Measurements from ENCODE around the gene PDE6A.
"Not testable (repeated sequence)": the region's sequence is repeated elsewhere in the genome, so short reads cannot be mapped to it uniquely, and the experiment has no call there.

Gene PDE6A

GRCh38 chr5:149865746-149866145, 78.8 kb downstream of the PDE6A start:
- DNase-seq (ENCODE audit: low read depth in 2 of 3, low spot score in 1 of 3), result no peak

- DNase-seq (ENCODE audit: low read depth in 2 of 3, low spot score in 1 of 3), result no peak
Observed at GRCh38 chr5:149863830-149864229, 80.8 kb downstream of the PDE6A start.

GRCh38 chr5:149863176-149863575, 81.4 kb downstream of the PDE6A start:
- no peak for DNase-seq (ENCODE audit: low read depth in 2 of 3, low spot score in 1 of 3)

GRCh38 chr5:149860801-149861322, 83.7 kb downstream of the PDE6A start:
- DNase-seq (ENCODE audit: low read depth in 2 of 3, low spot score in 1 of 3), result peak in 1 of 3 donors; percentile 6

GRCh38 chr5:149859746-149860145, 84.8 kb downstream of the PDE6A start:
- no peak for DNase-seq (ENCODE audit: low read depth in 2 of 3, low spot score in 1 of 3)

GRCh38 chr5:149858481-149858880, 86.1 kb downstream of the PDE6A start:
- DNase-seq (ENCODE audit: low read depth in 2 of 3, low spot score in 1 of 3), result not testable (repeated sequence)

- no peak for DNase-seq (ENCODE audit: low read depth in 2 of 3, low spot score in 1 of 3)
Observed at GRCh38 chr5:149857499-149857898, 87.1 kb downstream of the PDE6A start.

GRCh38 chr5:149855366-149855765, 89.2 kb downstream of the PDE6A start:
- DNase-seq (ENCODE audit: low read depth in 2 of 3, low spot score in 1 of 3), result no peak

GRCh38 chr5:149854866-149855265, 89.7 kb downstream of the PDE6A start:
- no peak for DNase-seq (ENCODE audit: low read depth in 2 of 3, low spot score in 1 of 3)

GRCh38 chr5:149853701-149854100, 90.9 kb downstream of the PDE6A start:
- no peak for DNase-seq (ENCODE audit: low read depth in 2 of 3, low spot score in 1 of 3)

- no peak for DNase-seq (ENCODE audit: low read depth in 2 of 3, low spot score in 1 of 3)
Observed at GRCh38 chr5:149853331-149853648, 91.3 kb downstream of the PDE6A start.

GRCh38 chr5:149852641-149853330, 91.8 kb downstream of the PDE6A start:
- peak in 2 of 3 donors; percentile 31 to 43 for DNase-seq (ENCODE audit: low read depth in 2 of 3, low spot score in 1 of 3)

- no peak for DNase-seq (ENCODE audit: low read depth in 2 of 3, low spot score in 1 of 3)
Observed at GRCh38 chr5:149851211-149851610, 93.4 kb downstream of the PDE6A start.

GRCh38 chr5:149849966-149850910, 94.4 kb downstream of the PDE6A start:
- no peak for DNase-seq (ENCODE audit: low read depth in 2 of 3, low spot score in 1 of 3)

GRCh38 chr5:149849280-149849965, 95.2 kb downstream of the PDE6A start:
- DNase-seq (ENCODE audit: low read depth in 2 of 3, low spot score in 1 of 3), result no peak

- DNase-seq (ENCODE audit: low read depth in 2 of 3, low spot score in 1 of 3), result no peak
Observed at GRCh38 chr5:149847611-149848010, 97.0 kb downstream of the PDE6A start.

- DNase-seq (ENCODE audit: low read depth in 2 of 3, low spot score in 1 of 3), result no peak
Observed at GRCh38 chr5:149846021-149846420, 98.6 kb downstream of the PDE6A start.

GRCh38 chr5:149845601-149846000, 99.0 kb downstream of the PDE6A start:
- no peak for DNase-seq (ENCODE audit: low read depth in 2 of 3, low spot score in 1 of 3)

GRCh38 chr5:149841851-149842793, 102.5 kb downstream of the PDE6A start:
- no peak for DNase-seq (ENCODE audit: low read depth in 2 of 3, low spot score in 1 of 3)

GRCh38 chr5:149840226-149840825, 104.3 kb downstream of the PDE6A start:
- no peak for DNase-seq (ENCODE audit: low read depth in 2 of 3, low spot score in 1 of 3)
